GM20431 (cell line): ENCODE results near the gene CDH13.

Experiments used
- in situ Hi-C: fragments of 300-500 bp; cut with MseI, MboI; formaldehyde crosslinking; loops from one replicate; pipeline ENCODE4 v1.15.0; 2020; ENCODE audit warnings: low sequenced_read_pairs; ENCODE audit not compliant: unreplicated experiment

The CDH13 gene

GRCh38 chr16:83692224-83692623 lies 1065.5 kb downstream of the CDH13 start:
- in situ Hi-C loops, result no loop called here

GRCh38 chr16:83698964-83699363 lies 1072.2 kb downstream of the CDH13 start:
- in situ Hi-C loops, result no loop called here

GRCh38 chr16:83699817-83700216 lies 1073.0 kb downstream of the CDH13 start:
- in situ Hi-C loops, result no loop called here

GRCh38 chr16:83700918-83701317 lies 1074.1 kb downstream of the CDH13 start:
- in situ Hi-C loops, result no loop called here

- in situ Hi-C loops, result no loop called here
Observed at GRCh38 chr16:83701494-83701893, 1074.7 kb downstream of the CDH13 start.

GRCh38 chr16:83704656-83705055 lies 1077.9 kb downstream of the CDH13 start:
- in situ Hi-C loops, result no loop called here

GRCh38 chr16:83705856-83706255 lies 1079.1 kb downstream of the CDH13 start:
- in situ Hi-C loops, result no loop called here

- in situ Hi-C loops, result no loop called here
Observed at GRCh38 chr16:83706394-83706793, 1079.6 kb downstream of the CDH13 start.

GRCh38 chr16:83711069-83711468 lies 1084.3 kb downstream of the CDH13 start:
- in situ Hi-C loops, result no loop called here

GRCh38 chr16:83713597-83713996 lies 1086.8 kb downstream of the CDH13 start:
- in situ Hi-C loops, result no loop called here

GRCh38 chr16:83714286-83714685 lies 1087.5 kb downstream of the CDH13 start:
- in situ Hi-C loops, result no loop called here

- in situ Hi-C loops, result no loop called here
Observed at GRCh38 chr16:83715217-83715920, 1088.6 kb downstream of the CDH13 start.

GRCh38 chr16:83717308-83717707 lies 1090.5 kb downstream of the CDH13 start:
- in situ Hi-C loops, result no loop called here

- in situ Hi-C loops, result no loop called here
Observed at GRCh38 chr16:83717814-83718213, 1091.0 kb downstream of the CDH13 start.

GRCh38 chr16:83720213-83720612 lies 1093.4 kb downstream of the CDH13 start:
- in situ Hi-C loops, result no loop called here

GRCh38 chr16:83720981-83721380 lies 1094.2 kb downstream of the CDH13 start:
- in situ Hi-C loops, result no loop called here

- in situ Hi-C loops, result no loop called here
Observed at GRCh38 chr16:83721676-83722075, 1094.9 kb downstream of the CDH13 start.

- in situ Hi-C loops, result no loop called here
Observed at GRCh38 chr16:83722456-83723183, 1095.9 kb downstream of the CDH13 start.

- in situ Hi-C loops, result no loop called here
Observed at GRCh38 chr16:83723244-83723643, 1096.5 kb downstream of the CDH13 start.

- in situ Hi-C loops, result no loop called here
Observed at GRCh38 chr16:83723901-83724300, 1097.1 kb downstream of the CDH13 start.

GRCh38 chr16:83724585-83724984 lies 1097.8 kb downstream of the CDH13 start:
- in situ Hi-C loops, result no loop called here

- in situ Hi-C loops, result no loop called here
Observed at GRCh38 chr16:83725313-83725712, 1098.5 kb downstream of the CDH13 start.
